ENCODE data around the gene RAB25. TPM values are rescaled to one million over a fixed set of nuclear protein-coding genes. Genes with fewer than 3 reads are reported as not detected.
"Not testable (repeated sequence)": the region's sequence is repeated elsewhere in the genome, so short reads cannot be mapped to it uniquely, and the experiment has no call there.

RAB25 gene
- polyA plus RNA-seq, 3 donors: 54.4 to 61.6 (median 55.3) TPM

DNA sequence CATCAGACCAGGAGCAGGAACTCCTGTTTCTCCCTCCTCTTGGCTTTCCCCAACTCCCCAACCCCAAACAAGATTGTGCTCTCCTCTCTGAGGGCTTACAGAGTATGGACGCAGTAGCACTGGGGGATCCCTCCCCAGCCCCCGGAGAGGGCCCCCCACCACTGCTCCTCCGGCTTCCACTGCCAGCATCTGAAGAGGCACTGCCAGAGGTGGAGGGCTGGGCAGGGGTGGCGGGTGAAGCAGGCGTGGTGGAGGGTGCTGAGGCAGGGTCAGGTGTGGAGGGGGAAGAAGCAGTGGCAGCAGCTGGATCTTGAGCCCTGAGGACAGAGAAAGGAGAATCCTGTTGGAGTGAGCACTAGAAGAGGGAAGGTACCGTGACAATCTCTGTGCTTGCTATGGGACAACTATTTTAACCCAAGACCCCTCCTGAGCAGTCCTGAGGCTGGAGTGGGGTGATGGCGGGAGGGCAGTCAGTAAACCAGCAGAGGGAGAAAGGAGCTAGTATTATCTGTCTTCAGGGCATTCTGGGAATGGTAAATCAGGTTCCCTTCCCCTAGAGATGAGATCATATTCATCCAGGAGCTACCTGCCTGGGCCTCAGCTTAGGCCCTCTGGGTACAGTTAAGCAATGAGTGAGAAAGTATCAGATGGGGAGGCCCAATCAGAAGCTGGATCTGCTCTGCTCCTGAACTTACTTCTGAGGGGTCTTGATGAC, 9.8 kb upstream of the RAB25 start:
- DNase-seq: no peak

- peak; percentile 76 for DNase-seq
These were observed 7.8 kb upstream of the RAB25 start for GRCh38 chr1:156052862-156053767.

DNA sequence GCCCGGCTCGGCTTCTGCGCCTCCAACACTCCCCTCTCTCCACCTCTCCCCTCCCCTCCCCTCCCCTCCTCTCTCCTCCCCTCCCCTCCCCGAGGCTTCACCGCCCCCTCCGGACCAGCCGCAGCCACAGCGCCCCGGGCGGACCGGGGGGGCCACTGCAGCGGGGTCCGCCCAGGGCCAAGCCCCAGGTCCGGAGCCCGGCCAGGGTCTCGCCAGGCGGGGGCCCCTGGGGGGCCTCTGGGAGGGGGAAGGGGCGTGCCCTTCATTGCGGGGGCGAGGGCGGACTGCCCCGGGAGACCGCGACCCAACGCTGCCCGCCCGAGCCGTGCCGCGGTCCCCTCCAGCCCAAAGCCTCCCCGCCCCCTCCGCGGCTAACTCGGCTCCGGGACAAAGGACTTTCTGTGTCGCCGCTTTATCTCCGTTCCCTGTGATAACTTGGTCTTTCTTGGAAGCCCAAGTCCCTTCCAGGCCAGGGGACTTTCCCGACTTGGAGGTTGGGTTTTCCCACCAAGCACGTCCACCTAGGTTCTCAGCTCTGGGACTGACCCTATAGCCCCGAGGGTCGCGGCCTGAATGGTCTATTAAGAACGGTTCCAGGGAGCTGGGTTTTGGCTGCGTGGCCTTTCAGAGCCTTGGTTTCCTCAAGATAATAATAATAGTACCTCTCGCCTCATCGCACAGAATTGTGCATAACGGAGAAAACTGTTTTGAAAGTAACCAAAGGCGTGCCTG, 7.0 kb upstream of the RAB25 start, which contains the start of gene UBQLN4:
TSS of gene UBQLN4 (minus strand) at position 31 of the 732 bp plus-strand sequence. CDS start 97 bp downstream, outside the sequence.
- DNase-seq: peak; percentile 88

GRCh38 chr1:156054500-156055280, 6.3 kb upstream of the RAB25 start, which contains the start of gene LAMTOR2:
LAMTOR2 (plus strand) TSS chr1:156054782; CDS start chr1:156054890, 108 bp downstream.
- peak; percentile 99 for DNase-seq

- DNase-seq: no peak
These were observed 5.5 kb upstream of the RAB25 start for GRCh38 chr1:156055281-156056048.

GRCh38 chr1:156056326-156056849, 4.6 kb upstream of the RAB25 start:
- DNase-seq: no peak

DNA sequence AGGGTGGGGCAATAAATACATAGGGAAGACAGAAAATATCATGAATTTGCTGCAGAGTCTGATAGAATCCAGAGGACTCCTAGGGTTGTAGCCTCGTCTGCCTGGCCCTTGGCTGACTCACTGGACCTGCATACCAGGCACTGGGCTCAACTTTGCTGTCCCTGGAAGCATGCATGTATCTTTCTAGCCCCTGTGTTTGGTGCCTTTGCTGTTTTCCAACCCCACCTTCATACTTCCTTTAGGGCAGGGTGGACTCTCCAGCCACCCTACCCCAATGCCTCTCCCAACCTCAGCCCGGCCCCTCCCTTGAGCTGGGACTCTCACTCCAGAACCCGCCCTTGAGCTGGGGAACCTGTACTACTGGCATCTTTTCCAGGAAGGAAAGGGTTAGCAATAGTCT, 1.2 kb downstream of the RAB25 start:
- no peak for DNase-seq

- no peak for DNase-seq
These were observed 3.0 kb downstream of the RAB25 start for GRCh38 chr1:156063997-156064285.

GRCh38 chr1:156064615-156065014, 3.7 kb downstream of the RAB25 start:
- DNase-seq: no peak

GRCh38 chr1:156065212-156065611, 4.3 kb downstream of the RAB25 start:
- DNase-seq: no peak

DNA sequence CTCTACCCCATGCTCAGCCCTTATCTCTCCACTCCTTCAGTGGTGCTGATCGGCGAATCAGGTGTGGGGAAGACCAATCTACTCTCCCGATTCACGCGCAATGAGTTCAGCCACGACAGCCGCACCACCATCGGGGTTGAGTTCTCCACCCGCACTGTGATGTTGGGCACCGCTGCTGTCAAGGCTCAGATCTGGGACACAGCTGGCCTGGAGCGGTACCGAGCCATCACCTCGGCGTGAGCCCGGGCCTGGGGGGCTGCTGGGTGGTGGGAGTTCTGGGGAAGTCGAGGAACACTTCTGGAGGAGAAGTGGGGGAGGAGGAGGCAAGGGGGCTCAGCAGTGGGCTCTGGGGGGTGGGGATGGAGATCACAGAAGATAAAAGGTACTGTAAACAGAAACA, 4.9 kb downstream of the RAB25 start:
- DNase-seq: no peak

DNA sequence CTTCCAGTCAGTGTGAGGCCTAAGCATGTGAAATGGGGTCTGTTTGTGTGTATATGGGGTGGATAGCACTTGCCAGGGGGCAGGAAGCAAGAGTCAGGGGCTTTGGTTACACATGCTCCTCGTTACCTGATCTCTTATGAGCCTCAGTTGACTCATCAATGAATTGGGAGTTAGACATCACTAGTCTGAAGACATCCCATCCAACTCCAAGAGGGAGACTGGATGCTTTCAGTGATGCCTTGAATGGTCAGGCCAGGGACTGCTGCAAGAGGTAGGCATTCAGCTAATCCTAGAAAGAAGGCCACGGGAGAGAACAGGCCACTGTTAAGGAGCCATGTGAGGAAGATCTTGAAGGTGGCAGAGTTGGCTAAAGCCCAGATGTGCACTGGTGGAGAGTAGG, 6.3 kb downstream of the RAB25 start:
- DNase-seq: no peak

DNA sequence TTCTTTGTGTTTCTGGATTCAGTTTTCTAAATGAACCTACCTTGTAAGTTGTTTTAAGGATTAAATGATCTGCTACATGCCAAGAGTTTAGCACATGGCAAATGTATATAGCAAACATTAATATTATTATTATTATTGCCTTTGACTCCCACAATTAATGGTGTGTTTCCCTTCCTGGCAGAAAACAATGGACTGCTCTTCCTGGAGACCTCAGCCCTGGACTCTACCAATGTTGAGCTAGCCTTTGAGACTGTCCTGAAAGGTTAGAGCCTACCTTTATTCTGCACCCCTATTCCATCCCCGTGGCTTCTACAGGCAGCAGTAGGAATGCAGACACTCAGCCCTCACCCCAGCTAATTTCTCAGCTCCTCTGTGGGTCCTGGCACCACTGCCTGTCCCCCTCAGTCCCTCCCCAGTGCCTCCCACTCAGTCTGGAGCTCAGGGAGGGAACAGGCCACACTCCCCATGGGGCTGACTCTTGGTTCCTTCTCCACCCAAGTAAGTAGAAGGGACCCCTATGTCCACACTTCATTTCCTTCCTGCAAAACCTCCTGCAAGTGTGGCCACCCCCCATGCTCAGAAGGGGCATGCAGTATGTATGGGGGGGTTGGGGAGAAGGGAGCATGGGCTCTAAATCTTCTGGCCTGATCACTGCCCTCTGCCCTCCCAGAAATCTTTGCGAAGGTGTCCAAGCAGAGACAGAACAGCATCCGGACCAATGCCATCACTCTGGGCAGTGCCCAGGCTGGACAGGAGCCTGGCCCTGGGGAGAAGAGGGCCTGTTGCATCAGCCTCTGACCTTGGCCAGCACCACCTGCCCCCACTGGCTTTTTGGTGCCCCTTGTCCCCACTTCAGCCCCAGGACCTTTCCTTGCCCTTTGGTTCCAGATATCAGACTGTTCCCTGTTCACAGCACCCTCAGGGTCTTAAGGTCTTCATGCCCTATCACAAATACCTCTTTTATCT, 8.8 kb downstream of the RAB25 start:
- no peak for DNase-seq

GRCh38 chr1:156070548-156070947, 9.6 kb downstream of the RAB25 start:
- no peak for DNase-seq

DNA sequence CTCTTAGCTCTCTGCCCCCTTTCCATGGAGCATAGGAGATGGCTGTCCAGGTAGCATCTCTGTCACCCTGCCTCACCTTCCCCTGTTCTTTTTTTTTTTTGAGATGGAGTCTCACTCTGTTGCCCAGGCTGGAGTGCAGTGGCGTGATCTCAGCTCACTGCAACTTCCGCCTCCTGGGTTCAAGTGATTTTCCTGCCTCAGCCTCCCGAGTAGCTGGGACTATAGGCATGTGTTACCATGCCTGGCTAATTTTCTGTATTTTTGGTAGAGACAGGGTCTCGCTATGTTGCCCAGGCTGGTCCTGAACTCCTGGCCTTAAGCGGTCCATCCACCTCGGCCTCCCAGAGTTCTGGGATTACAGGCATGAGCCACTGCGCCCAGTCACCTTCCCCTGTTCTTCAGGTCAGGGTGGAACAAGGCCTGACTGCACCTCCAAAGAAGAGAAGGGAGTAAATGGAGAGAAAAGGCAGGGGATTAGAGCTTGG, 10.4 kb downstream of the RAB25 start:
- DNase-seq: not testable (repeated sequence)

DNA sequence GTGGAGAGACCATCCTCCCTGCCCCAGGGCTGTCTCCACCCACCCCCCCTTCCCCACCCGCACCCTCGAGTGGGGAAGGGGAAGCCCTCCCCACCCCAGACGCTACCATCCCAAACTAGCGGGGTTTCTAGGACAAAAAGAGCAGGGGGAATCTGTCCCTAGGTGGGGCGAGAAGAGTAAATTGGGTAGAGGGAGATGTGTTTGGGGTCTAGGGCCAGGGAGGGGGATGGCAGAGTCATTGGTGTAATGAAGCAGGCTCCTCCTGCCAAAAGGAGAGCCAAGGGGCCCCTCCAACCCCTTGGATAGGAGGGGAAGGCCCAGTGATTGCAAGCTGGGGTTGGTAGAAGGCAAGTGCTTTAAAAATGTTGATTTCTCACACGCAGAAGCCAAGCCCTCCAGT, 11.3 kb downstream of the RAB25 start:
- DNase-seq: no peak

DNA sequence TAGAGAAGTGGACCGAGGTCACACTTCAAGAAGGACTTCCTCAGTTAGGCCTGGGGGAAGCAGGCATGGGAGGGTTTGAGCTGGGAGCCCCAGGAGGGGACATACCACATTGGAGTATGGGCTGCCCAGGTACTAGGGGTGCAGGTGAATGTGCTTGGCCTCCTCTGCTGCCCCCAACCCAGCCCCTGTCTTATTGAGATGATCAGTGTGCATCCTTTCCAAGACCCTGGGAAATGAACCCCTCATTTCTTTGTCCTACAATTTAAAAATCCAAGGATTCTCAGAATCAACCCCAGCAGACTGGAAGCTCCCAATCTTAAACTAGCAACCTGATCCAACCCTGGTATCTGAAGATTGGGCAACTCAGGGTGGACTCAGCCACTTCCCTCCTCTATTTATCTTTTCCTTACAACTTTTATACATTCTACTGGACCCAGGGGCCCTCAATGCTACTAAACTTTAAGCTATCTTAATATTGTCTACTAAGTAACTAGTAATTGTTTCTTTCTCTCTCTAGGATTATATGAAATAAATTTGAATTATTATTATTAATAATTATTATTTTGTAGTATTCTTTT, 12.2 kb downstream of the RAB25 start:
- no peak for DNase-seq

DNA sequence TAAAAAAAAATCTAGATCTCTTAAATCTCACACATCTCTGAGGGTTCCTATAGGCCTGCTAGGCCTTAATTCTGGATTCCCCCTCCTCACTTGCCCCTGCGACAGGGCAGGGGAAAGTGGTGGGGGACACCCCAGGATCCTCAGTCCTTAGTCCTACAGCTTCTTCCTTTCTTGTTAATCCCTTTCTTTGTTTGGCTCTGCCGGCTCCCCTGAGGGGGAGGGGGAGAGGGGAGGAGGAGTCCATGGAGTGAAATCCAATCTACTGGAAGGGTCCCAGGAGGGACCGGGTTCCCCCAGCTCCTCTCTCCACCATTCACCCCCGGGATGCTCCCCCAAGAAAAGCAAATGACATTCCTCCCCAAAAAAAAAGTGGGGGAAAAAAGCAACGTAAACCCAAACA, 12.8 kb downstream of the RAB25 start:
- DNase-seq: no peak

DNA sequence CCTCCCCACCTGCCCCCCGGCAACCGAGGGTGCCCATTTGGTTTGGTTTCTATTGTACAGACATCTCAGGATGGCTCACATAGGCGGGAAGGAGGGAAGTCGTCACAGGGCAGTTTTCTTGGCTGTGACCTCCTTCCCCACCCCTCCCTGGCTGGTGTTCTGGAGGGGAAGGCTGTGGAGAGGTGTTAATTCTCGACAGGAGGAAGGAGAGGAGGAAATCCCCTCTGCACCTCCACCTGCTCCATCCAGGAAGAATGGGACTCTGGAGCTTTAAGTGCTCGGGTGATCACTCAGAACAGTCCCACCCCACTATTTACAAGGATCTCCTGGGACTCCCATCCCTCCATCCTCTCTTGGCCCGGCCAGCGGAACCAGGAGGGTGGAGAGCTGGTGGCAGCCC, 13.7 kb downstream of the RAB25 start:
- no peak for DNase-seq

Measured in renal pelvis (tissue), 4 donors.